Suprapubic skin (tissue), 4 donors: ENCODE measurements around the gene ATIC.

Experiments
- CTCF ChIP-seq, 2 donors: fragments of 200-600 bp in 1 of 2; fragments of 450-650 bp in 1 of 2; sonication (generic) in 1 of 2; IDR thresholded peaks; one replicate each; pipeline ENCODE4 v1.5.1; 2016 to 2019; ENCODE audit warnings: antibody characterized with exemption in 2 of 2, mild to moderate bottlenecking in 1 of 2, moderate library complexity in 1 of 2
- POLR2A ChIP-seq, 2 donors: fragments of 450-650 bp; IDR thresholded peaks; one replicate each; pipeline ENCODE4 v1.6.1; 2017; ENCODE audit warnings: antibody characterized with exemption in 2 of 2, mild to moderate bottlenecking in 2 of 2, moderate library complexity in 2 of 2
- POLR2AphosphoS5 ChIP-seq, 3 donors: sonication (generic); formaldehyde crosslinking; IDR thresholded peaks; one replicate each; pipeline ENCODE4 v1.6.1; 2017; ENCODE audit warnings: antibody characterized with exemption in 3 of 3

- TF ChIP-seq CTCF (IDR thresholded peaks at IDR 0.05) (no peak), POLR2A (IDR thresholded peaks at IDR 0.05) (no peak), POLR2AphosphoS5 (IDR thresholded peaks at IDR 0.05) (no peak)
Observed at GRCh38 chr2:215360596-215360995, 48.7 kb downstream of the ATIC start.
